Activated CD4-positive, alpha-beta memory T cell treated with anti-CD3 and anti-CD28 coated beads, Interleukin-2, amount 10 ng/mL, durations not matched to agents 7 days and 5 days (primary cell): ENCODE results near the gene SLC38A9. TPM values are rescaled to one million over a fixed set of nuclear protein-coding genes. Genes with fewer than 3 reads are reported as not detected.
"Not testable (repeated sequence)": the region's sequence is repeated elsewhere in the genome, so short reads cannot be mapped to it uniquely, and the experiment has no call there.

Experiments
- CTCF ChIA-PET: fragments of 350-600 bp; sonication (Branson Sonifier 250); formaldehyde crosslinking; loops from one replicate; lab custom pipeline; 2021; ENCODE audit warnings: antibody characterized with exemption, inconsistent platforms; lab: Charles Lee
- POLR2A ChIA-PET: fragments of 350-600 bp; sonication (Branson Sonifier 250); formaldehyde crosslinking; loops from one replicate; lab custom pipeline; 2021; ENCODE audit warnings: antibody characterized with exemption; lab: Charles Lee
- DNase-seq: peaks from one replicate; pipeline ENCODE4 v3.0.0-alpha.2; 2020
- H3K27ac Mint-ChIP-seq: one replicate; pipeline ENCODE4 v1.8.0; 2021; ENCODE audit warnings: mild to moderate bottlenecking, mixed read lengths
- H3K27me3 Mint-ChIP-seq: one replicate; pipeline ENCODE4 v1.8.0; 2021; ENCODE audit warnings: mixed read lengths
- H3K36me3 Mint-ChIP-seq: one replicate; pipeline ENCODE4 v1.8.0; 2021; ENCODE audit warnings: low read depth, mixed read lengths
- H3K4me1 Mint-ChIP-seq: one replicate; pipeline ENCODE4 v1.8.0; 2021; ENCODE audit warnings: mixed read lengths
- H3K4me3 Mint-ChIP-seq: one replicate; pipeline ENCODE4 v1.8.0; 2021; ENCODE audit warnings: mild to moderate bottlenecking, mixed read lengths
- H3K9me3 Mint-ChIP-seq: one replicate; pipeline ENCODE4 v1.8.0; 2021; ENCODE audit warnings: mixed read lengths
- total RNA-seq, 2 experiments: library from RNA; stranded (reverse); gene quantifications; one replicate each; pipeline ENCODE4 v1.2.3, GENCODE V29; 2021

SLC38A9 gene
- total RNA-seq, 2 experiments from 2014 or later = 23.7 to 24.3 TPM

DNA sequence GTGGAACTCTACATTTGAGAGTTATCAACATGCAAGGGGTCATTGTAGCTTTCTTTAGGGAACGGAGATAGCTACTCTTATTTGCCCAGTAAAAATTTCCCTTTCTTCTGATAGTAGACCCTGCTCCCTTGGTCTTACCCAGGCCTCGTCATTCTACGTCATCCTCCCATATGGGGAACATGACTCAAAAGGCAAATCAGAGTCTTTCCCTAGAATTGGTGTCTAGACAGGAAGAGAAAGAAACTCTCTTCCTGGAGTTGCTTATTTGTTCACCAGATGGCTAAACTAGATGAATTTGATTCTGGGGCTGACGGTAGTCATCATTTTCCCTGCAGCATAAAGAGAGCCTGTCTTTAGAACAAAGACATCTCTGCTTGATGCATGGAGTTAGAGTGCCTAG lies 12.2 kb upstream of the SLC38A9 start:
- no peaks in the 10 kb centered on the region for H3K36me3 Mint-ChIP-seq
- peaks cover 7% of the 10 kb centered on the region for H3K4me1 Mint-ChIP-seq
- H3K27ac Mint-ChIP-seq = no peak overlapping the region
- DNase-seq = no peak
- ChIA-PET POLR2A (no interaction called here), CTCF (no interaction called here)
- peaks cover 2% of the 10 kb centered on the region for H3K9me3 Mint-ChIP-seq
- no peak overlapping the region for H3K4me3 Mint-ChIP-seq
- no peaks in the 10 kb centered on the region for H3K27me3 Mint-ChIP-seq

GRCh38 chr5:55720188-55720703 lies 8.1 kb upstream of the SLC38A9 start:
- Mint-ChIP-seq H3K4me1 (peaks cover 7% of the 10 kb centered on the region), H3K9me3 (peaks cover 13% of the 10 kb centered on the region), H3K27me3 (no peaks in the 10 kb centered on the region), H3K4me3 (no peak overlapping the region), H3K27ac (no peak overlapping the region), H3K36me3 (no peaks in the 10 kb centered on the region)
- POLR2A ChIA-PET = no interaction called here
- CTCF ChIA-PET = interaction anchor here (0.8 to 1.0 kb wide), 2 partner anchors 15 to 481 kb away, joined by 3 to 5 read pairs; no protein-coding TSS in a partner anchor
- no peak for DNase-seq

DNA sequence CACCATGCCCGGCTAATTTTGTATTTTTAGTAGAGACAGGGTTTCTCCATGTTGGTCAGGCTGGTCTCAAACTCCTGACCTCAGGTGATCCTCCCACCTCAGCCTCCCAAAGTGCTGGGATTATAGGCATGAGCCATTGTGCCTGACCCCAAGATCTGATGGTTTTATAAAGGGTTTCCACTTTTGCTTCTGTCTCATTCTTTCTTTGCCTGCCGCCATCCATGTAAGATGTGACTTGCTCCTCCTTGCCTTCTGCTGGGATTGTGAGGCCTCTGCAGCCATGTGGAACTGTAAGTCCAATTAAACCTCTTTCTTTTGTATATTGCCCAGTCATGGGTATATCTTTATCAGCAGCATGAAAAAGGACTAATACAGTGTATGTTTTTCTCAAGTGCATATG lies 6.9 kb upstream of the SLC38A9 start:
- H3K36me3 Mint-ChIP-seq, H3K27me3 Mint-ChIP-seq, DNase-seq, H3K4me3 Mint-ChIP-seq, CTCF ChIA-PET, H3K4me1 Mint-ChIP-seq, H3K27ac Mint-ChIP-seq, POLR2A ChIA-PET: not testable (repeated sequence)
- peaks cover 13% of the 10 kb centered on the region for H3K9me3 Mint-ChIP-seq

DNA sequence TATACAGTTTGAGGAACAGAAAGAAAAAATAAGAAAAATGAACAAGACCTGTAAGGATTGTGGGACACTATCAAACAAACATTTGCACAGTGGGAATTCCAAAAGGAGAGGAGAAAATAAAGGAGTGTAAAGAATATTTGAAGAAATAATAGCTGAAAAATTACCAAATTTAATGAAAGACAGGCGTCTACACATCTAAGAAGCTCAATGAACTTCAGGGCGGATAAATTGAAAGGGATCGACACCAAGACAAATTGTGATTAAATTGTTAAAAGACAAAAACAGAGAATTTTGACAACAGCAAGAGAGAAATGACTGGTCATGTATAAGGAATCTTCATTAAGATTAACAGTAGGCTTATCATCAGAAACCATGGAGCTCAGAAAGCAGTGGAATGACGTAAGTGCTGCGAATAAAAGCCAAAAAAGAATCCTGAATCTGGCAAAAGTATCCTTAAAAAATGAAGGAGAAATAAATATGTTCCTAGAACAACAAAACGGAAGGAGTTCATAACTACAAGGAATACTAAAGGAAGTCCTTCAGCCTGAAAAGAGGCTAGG lies 3.5 kb upstream of the SLC38A9 start:
- no peak overlapping the region for H3K4me3 Mint-ChIP-seq
- ChIA-PET CTCF (no interaction called here), POLR2A (interaction anchor here (0.9 kb wide), 1 partner anchor 81 kb away, joined by 3 read pairs; no protein-coding TSS in a partner anchor)
- H3K27ac Mint-ChIP-seq = no peak overlapping the region
- peaks cover 11% of the 10 kb centered on the region for H3K9me3 Mint-ChIP-seq
- no peaks in the 10 kb centered on the region for H3K27me3 Mint-ChIP-seq
- no peaks in the 10 kb centered on the region for H3K36me3 Mint-ChIP-seq
- DNase-seq = no peak
- H3K4me1 Mint-ChIP-seq = peaks cover 17% of the 10 kb centered on the region

GRCh38 chr5:55714749-55715148 lies 2.6 kb upstream of the SLC38A9 start:
- H3K27me3 Mint-ChIP-seq = no peaks in the 10 kb centered on the region
- no peak overlapping the region for H3K27ac Mint-ChIP-seq
- no peaks in the 10 kb centered on the region for H3K36me3 Mint-ChIP-seq
- no peak for DNase-seq
- CTCF ChIA-PET = no interaction called here
- H3K9me3 Mint-ChIP-seq = peaks cover 11% of the 10 kb centered on the region
- no peak overlapping the region for H3K4me3 Mint-ChIP-seq
- peaks cover 21% of the 10 kb centered on the region for H3K4me1 Mint-ChIP-seq
- POLR2A ChIA-PET = no interaction called here

DNA sequence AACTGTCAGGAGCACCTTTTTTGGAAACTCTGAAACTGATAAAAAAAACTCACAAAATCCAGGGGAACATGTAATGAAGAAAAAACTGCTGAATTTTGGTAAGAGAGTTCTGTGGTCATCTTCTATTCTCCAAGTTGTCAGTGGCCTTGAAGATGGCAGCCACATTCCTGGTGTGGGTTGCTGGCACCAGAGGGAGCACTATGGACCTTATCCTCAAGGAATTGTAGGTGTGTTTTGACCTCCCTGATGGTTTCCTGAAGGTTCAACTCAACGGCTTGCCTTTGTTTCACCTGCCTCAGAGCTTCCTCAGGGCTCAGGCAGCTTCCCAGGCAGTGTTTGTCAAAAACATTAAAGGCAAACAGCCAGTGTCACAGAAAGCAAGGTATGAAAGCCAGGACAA lies 2.2 kb upstream of the SLC38A9 start:
- DNase-seq = no peak
- no peaks in the 10 kb centered on the region for H3K36me3 Mint-ChIP-seq
- no peak overlapping the region for H3K4me3 Mint-ChIP-seq
- no peaks in the 10 kb centered on the region for H3K27me3 Mint-ChIP-seq
- H3K27ac Mint-ChIP-seq = no peak overlapping the region
- peaks cover 21% of the 10 kb centered on the region for H3K4me1 Mint-ChIP-seq
- peaks cover 11% of the 10 kb centered on the region for H3K9me3 Mint-ChIP-seq
- POLR2A ChIA-PET = no interaction called here
- CTCF ChIA-PET = no interaction called here

DNA sequence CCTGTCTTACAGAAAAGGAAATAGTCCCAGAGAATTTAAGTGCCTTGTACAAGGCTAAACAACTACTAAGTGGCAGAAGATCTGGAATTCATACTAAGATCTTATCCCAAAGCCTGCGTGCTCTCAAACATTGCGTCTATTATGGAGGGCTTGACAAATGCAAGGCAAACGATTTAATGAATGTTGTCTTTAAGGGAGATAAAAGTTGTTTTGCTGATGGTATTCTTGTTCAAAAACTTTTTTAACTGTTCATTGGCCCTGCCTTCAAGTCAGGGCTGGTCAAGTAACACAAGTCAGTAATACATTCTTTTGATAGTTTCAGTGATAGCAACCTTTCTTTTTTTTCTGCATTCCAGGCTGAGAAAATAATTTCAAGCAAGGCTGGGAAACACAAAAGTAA lies 1.7 kb upstream of the SLC38A9 start:
- H3K27me3 Mint-ChIP-seq = no peaks in the 10 kb centered on the region
- H3K9me3 Mint-ChIP-seq = peaks cover 11% of the 10 kb centered on the region
- H3K36me3 Mint-ChIP-seq = peaks cover 3% of the 10 kb centered on the region
- H3K4me3 Mint-ChIP-seq = no peak overlapping the region
- DNase-seq = no peak
- H3K27ac Mint-ChIP-seq = no peak overlapping the region
- ChIA-PET POLR2A (no interaction called here), CTCF (no interaction called here)
- H3K4me1 Mint-ChIP-seq = peaks cover 24% of the 10 kb centered on the region

GRCh38 chr5:55711507-55712022 lies 559 bp downstream of the SLC38A9 start:
- Mint-ChIP-seq H3K27me3 (no peaks in the 10 kb centered on the region), H3K36me3 (peaks cover 13% of the 10 kb centered on the region), H3K27ac (peak overlapping the region; percentile 72), H3K4me1 (peaks cover 31% of the 10 kb centered on the region), H3K9me3 (peaks cover 4% of the 10 kb centered on the region), H3K4me3 (peak overlapping the region; percentile 99)
- ChIA-PET POLR2A (no interaction called here), CTCF (interaction anchor here (0.7 kb wide), 2 partner anchors 10 to 11 kb away, joined by 3 read pairs; no protein-coding TSS in a partner anchor)
- no peak for DNase-seq

DNA sequence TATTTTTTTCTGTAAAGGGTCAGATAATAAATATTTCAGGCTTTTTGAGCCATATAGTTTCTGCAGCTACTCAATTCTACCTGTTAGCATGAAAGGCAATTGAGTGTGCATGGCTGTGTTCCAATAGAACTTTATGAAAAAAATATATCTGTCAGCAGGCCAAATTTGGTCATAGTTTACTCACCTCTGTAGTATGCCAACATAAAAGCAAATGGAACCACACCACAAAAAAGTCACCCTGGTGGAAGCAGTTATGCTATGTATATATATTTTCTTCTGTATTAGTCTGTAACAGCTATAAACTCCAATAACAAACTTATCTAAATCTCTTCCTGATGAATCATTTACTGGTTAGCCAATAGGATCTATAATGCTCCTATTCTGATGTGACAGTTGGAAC lies 3.4 kb downstream of the SLC38A9 start:
- no peak for DNase-seq
- H3K9me3 Mint-ChIP-seq = no peaks in the 10 kb centered on the region
- H3K36me3 Mint-ChIP-seq = peaks cover 15% of the 10 kb centered on the region
- H3K4me1 Mint-ChIP-seq = peaks cover 31% of the 10 kb centered on the region
- CTCF ChIA-PET = no interaction called here
- H3K4me3 Mint-ChIP-seq = no peak overlapping the region
- H3K27ac Mint-ChIP-seq = no peak overlapping the region
- no peaks in the 10 kb centered on the region for H3K27me3 Mint-ChIP-seq
- POLR2A ChIA-PET = no interaction called here

DNA sequence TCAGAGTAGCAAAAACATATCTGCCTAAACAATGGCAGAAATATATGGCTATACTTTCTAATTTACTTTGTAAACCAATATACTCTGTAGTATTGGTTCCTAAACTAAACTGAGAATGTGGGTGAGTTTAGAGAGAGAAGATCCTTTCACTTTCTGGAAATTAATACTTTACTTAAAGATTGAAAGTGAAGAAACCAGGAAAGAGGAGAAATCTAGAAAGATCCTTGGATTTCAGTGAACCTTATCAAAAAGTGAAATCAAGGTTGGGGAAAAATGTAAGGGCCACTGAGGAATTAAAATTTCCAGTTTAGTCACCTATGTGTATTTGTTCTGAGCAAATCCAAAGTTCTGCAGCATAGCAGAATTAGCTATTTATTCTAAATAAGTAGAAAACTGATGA lies 5.9 kb downstream of the SLC38A9 start:
- Mint-ChIP-seq H3K36me3 (peaks cover 26% of the 10 kb centered on the region), H3K27ac (no peak overlapping the region), H3K4me1 (peaks cover 23% of the 10 kb centered on the region), H3K4me3 (no peak overlapping the region), H3K9me3 (no peaks in the 10 kb centered on the region), H3K27me3 (no peaks in the 10 kb centered on the region)
- DNase-seq = no peak
- ChIA-PET CTCF (no interaction called here), POLR2A (interaction anchor here (0.7 kb wide), 1 partner anchor 398 kb away, joined by 4 read pairs; the partner anchor contains the start of genes DHX29 and MTREX)

- peaks cover 17% of the 10 kb centered on the region for H3K4me1 Mint-ChIP-seq
- ChIA-PET POLR2A (no interaction called here), CTCF (no interaction called here)
- no peaks in the 10 kb centered on the region for H3K27me3 Mint-ChIP-seq
- no peak for DNase-seq
- peaks cover 18% of the 10 kb centered on the region for H3K36me3 Mint-ChIP-seq
- no peak overlapping the region for H3K27ac Mint-ChIP-seq
- H3K9me3 Mint-ChIP-seq = no peaks in the 10 kb centered on the region
- H3K4me3 Mint-ChIP-seq = no peak overlapping the region
These were observed 9.4 kb downstream of the SLC38A9 start for GRCh38 chr5:55702598-55703345.

GRCh38 chr5:55701462-55702103 lies 10.5 kb downstream of the SLC38A9 start:
- no peak for DNase-seq
- Mint-ChIP-seq H3K4me3 (no peak overlapping the region), H3K27ac (no peak overlapping the region), H3K9me3 (no peaks in the 10 kb centered on the region), H3K36me3 (peaks cover 25% of the 10 kb centered on the region), H3K27me3 (no peaks in the 10 kb centered on the region), H3K4me1 (peaks cover 16% of the 10 kb centered on the region)
- ChIA-PET POLR2A (interaction anchor here (1.3 kb wide), 1 partner anchor 394 kb away, joined by 3 read pairs; the partner anchor contains the start of genes DHX29 and MTREX), CTCF (interaction anchor here (0.6 to 1.1 kb wide), 4 partner anchors 9 to 10 kb away, joined by 3 read pairs; no protein-coding TSS in a partner anchor)

- POLR2A ChIA-PET = interaction anchor here (1.3 kb wide), 1 partner anchor 393 kb away, joined by 3 read pairs; the partner anchor contains the start of genes DHX29 and MTREX
These were observed 11.4 kb downstream of the SLC38A9 start for GRCh38 chr5:55700745-55701144.

More at GRCh38 chr5:55700745-55701144, 11.4 kb downstream of the SLC38A9 start:
- no peaks in the 10 kb centered on the region for H3K27me3 Mint-ChIP-seq
- DNase-seq = no peak
- peaks cover 25% of the 10 kb centered on the region for H3K36me3 Mint-ChIP-seq
- H3K4me3 Mint-ChIP-seq = no peak overlapping the region
- CTCF ChIA-PET = interaction anchor here (0.9 to 1.1 kb wide), 2 partner anchors 9 to 11 kb away, joined by 3 read pairs; no protein-coding TSS in a partner anchor
- no peak overlapping the region for H3K27ac Mint-ChIP-seq
- peaks cover 16% of the 10 kb centered on the region for H3K4me1 Mint-ChIP-seq
- H3K9me3 Mint-ChIP-seq = no peaks in the 10 kb centered on the region
